HL-60 (cell line): ENCODE data around the gene UQCC3.

Experiments used
- DNase-seq, 2 experiments: peaks; one replicate each; pipeline ENCODE4 v3.0.0-alpha.2; 2010 to 2020; ENCODE audit warnings: low read depth in 1 of 2, low spot score in 1 of 2
- H3K27ac ChIP-seq: fragments of 250-450 bp; sonication (Bioruptor Pico); replicated peaks from 2 replicates; pipeline ENCODE4 v1.5.1; 2020; ENCODE audit warnings: mild to moderate bottlenecking, moderate library complexity
- H3K27me3 ChIP-seq: fragments of 250-450 bp; sonication (Bioruptor Pico); 2 replicates; pipeline ENCODE4 v1.5.1; 2021; ENCODE audit warnings: mild to moderate bottlenecking, moderate library complexity; ENCODE audit not compliant: insufficient read depth, poor library complexity, severe bottlenecking
- H3K4me3 ChIP-seq: replicated peaks from 2 replicates; pipeline ENCODE4 v1.5.1; 2011; ENCODE audit warnings: mild to moderate bottlenecking, control low read depth, low read length; ENCODE audit not compliant: insufficient read depth
- CTCF ChIP-seq: IDR thresholded peaks from one replicate; pipeline ENCODE4 v1.5.1; 2011; ENCODE audit warnings: low read length, control low read depth, inconsistent platforms; ENCODE audit not compliant: insufficient read depth
- GABPA ChIP-seq: IDR thresholded peaks from 2 replicates; pipeline ENCODE4 v1.6.1; 2012; ENCODE audit warnings: low read depth
- POLR2AphosphoS5 ChIP-seq: IDR thresholded peaks from 2 replicates; pipeline ENCODE4 v1.6.1; 2012; ENCODE audit warnings: low read depth
- REST ChIP-seq: IDR thresholded peaks from 2 replicates; pipeline ENCODE4 v1.6.1; 2012; ENCODE audit warnings: low read depth; ENCODE audit not compliant: insufficient replicate concordance
- SPI1 ChIP-seq: IDR thresholded peaks from 2 replicates; pipeline ENCODE4 v1.6.1; 2012; ENCODE audit warnings: low read depth, mild to moderate bottlenecking, borderline replicate concordance

UQCC3 gene

GRCh38 chr11:62710001-62710345, 38.5 kb downstream of the UQCC3 start:
- peak overlapping the region; percentile 22 for H3K4me3 ChIP-seq
- no peak for TF ChIP-seq CTCF
- no peak for TF ChIP-seq SPI1
- no peak for TF ChIP-seq REST
- no peaks in the 10 kb centered on the region for H3K27me3 ChIP-seq
- DNase-seq: no peak
- peak overlapping the region; percentile 88 for H3K27ac ChIP-seq

- DNase-seq: no peak
- Histone ChIP-seq H3K4me3 (no peak overlapping the region), H3K27ac (no peak overlapping the region), H3K27me3 (no peaks in the 10 kb centered on the region)
- TF ChIP-seq POLR2AphosphoS5 (no peak), SPI1 (no peak), REST (no peak), GABPA (no peak), CTCF (no peak)
These were observed 40.9 kb downstream of the UQCC3 start for GRCh38 chr11:62712276-62712812.

GRCh38 chr11:62712861-62713260, 41.4 kb downstream of the UQCC3 start:
- no peak overlapping the region for H3K27ac ChIP-seq
- TF ChIP-seq GABPA (no peak), SPI1 (no peak), CTCF (no peak), REST (no peak), POLR2AphosphoS5 (no peak)
- DNase-seq: no peak
- no peaks in the 10 kb centered on the region for H3K27me3 ChIP-seq
- H3K4me3 ChIP-seq: no peak overlapping the region
